Dermis blood vessel endothelial cell (primary cell): Measurements from ENCODE around the gene CSTPP1. TPM values are rescaled to one million over a fixed set of nuclear protein-coding genes. Genes with fewer than 3 reads are reported as not detected.

Source experiments
- DNase-seq: peaks from one replicate; pipeline ENCODE4 v3.0.0; 2010
- total RNA-seq: library from RNA; depleted of rRNA; stranded (reverse); fragments of >200 nt; gene quantifications from 2 replicates; pipeline ENCODE4 v1.2.3, GENCODE V29; 2014

CSTPP1 gene
- total RNA-seq, 1 donor from 2014 or later = 8.5 TPM

GRCh38 chr11:47137476-47137875 is 200.9 kb downstream of the CSTPP1 start:
- DNase-seq = no peak

GRCh38 chr11:47139878-47140277 is 203.3 kb downstream of the CSTPP1 start:
- DNase-seq = no peak

DNA sequence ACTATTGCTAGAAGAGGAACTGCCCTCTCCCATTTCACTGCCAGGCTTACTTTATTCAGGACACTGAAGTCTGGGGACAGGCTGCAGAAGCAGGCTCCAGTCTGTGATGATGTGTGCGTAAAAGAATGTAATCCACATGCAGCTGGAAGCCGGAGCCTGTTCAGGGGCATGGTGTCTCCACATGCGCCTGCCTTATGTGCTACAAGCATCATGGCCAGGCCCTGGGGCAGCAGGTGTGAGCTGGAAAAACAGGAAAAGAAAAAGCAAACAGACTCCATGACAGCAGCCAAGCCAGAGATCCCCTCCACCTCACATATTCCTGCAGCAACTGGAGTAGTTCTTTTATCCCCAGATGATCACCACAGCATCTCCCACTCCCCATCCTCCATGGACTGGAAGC is 206.8 kb downstream of the CSTPP1 start:
- peak; percentile 34 for DNase-seq

- no peak for DNase-seq
Observed at GRCh38 chr11:47144541-47144940, 208.0 kb downstream of the CSTPP1 start.

DNA sequence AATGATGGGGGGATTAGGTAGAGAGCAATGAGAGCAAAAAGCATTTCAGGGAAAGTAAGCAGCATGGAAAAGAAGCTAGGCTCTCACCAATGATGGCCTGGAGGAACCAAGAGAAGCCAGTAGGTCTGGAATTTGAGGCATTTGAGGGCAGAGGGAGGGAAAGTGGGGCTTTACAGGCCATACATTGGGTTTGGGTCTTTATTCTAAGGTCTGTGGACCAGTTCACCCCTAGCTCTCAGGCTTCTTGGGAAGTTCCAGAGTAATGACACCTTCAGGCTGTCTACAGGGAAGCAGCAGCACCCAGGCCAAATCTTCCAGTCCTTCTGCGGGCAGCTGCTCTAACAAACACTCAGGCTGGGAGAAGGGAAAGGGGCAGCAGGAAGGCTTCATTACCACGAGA is 210.7 kb downstream of the CSTPP1 start:
- DNase-seq = no peak

DNA sequence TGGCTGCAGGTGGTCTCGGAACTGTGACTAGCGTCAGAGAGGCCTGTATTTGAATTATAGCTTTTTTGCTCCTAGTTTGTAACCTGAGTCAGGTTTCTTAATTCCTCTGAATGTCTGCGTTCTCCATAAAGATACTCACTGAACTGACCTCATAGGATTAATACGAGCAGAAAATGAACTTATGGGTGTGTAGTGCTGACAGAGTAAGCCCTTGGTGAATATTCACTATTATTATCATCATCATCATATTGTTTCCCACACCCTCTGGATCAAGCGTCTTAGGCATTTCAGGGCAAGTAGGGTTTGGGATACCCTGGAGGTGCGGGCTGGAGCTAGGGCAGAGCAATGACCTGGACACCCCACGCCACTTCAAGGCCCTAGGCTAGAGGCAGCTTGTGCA is 211.1 kb downstream of the CSTPP1 start:
- no peak for DNase-seq

- no peak for DNase-seq
Observed at GRCh38 chr11:47148270-47148669, 211.7 kb downstream of the CSTPP1 start.

- no peak for DNase-seq
Observed at GRCh38 chr11:47148903-47149531, 212.5 kb downstream of the CSTPP1 start.

GRCh38 chr11:47149782-47150181 is 213.2 kb downstream of the CSTPP1 start:
- DNase-seq = no peak

- DNase-seq = no peak
Observed at GRCh38 chr11:47152126-47152952, 215.8 kb downstream of the CSTPP1 start.

DNA sequence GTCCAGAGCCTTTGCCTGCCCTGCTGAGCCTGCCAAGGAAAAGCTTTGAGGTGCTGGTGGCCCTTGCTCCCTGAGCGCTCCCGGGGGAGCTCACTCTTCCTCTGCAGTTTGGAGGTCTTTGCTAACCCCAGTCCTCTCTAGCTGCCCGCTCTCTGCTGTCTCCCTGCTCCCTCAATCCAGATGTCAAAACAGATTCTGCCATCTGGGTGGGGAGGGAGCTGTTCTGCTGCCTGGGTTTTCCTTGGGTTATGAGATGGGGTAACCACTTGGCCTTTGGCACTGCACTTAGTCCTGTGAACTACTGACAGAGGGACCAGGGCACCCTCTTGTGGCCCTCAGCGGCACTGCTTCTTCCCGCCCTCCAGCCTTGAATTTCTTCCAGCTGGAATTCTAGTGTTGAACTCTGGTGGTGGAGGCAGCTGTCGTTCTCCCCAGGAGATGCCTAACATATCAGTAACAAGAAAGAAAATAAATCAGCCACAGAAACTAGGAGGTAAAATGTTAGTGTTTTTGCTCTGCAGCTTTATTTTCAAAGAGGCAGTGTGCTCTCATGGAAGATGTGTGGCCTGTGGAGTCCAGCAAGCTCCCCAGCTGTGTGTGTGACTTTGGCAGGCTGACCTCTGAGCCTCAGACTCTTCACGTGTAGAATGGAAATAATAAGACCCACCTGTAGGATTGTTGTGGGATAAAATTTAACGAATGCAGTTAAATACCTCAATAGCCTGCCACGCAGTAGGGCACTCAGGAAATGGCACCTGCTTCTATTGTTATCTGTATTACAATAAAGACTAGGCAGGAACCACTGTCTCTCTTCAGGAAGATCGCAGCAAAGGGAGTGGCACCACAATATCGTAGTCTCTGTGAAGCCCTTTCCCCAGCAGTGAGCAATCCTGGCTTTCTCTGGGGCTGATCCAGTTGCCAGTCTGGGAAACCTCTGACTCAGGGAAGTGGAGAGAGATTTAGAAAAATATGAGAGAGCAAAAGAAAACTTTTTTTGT is 216.7 kb downstream of the CSTPP1 start:
- DNase-seq = peak; percentile 84

- no peak for DNase-seq
Observed at GRCh38 chr11:47154616-47155570, 218.3 kb downstream of the CSTPP1 start.

DNA sequence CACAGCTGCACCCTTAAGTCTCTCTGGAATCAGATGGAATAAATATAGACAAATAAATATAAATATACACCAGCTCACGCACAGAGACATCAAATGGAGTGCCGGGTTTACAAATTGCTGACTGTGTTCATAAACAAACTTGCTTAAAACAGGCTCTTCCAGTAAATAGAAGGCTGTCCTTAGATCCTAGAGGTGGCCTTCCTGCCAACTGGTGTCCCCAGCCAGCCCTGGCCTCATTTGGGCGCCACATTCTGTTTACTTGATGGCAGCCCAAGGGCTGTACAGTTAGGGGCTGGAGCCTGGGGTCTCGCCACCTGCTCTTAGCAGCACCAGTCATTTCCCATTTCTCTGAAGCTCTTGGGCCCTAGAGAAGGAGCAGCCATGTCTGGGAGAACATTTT is 219.3 kb downstream of the CSTPP1 start:
- DNase-seq = no peak

GRCh38 chr11:47156333-47156732 is 219.8 kb downstream of the CSTPP1 start:
- DNase-seq = no peak

- no peak for DNase-seq
Observed at GRCh38 chr11:47156951-47157350, 220.4 kb downstream of the CSTPP1 start.

DNA sequence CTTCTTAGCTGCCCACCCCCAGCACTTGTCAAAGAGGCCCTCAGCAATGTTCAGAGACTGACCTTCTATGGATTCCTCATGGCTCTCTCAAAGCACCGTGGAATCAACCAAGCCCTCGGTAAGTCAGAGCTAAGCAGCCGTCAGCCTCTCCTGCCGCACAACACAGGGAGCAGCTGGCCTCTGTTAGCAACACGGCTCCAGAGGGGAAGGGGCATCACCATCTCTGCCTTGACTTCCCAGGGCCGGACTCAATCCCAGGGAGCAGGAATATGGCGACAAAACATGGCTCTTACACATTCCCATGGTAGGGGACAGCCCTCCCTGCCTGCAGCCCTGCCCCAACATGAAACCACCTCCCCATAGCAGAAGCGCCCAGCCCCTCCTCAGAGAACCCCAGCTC is 221.2 kb downstream of the CSTPP1 start:
- DNase-seq = no peak

DNA sequence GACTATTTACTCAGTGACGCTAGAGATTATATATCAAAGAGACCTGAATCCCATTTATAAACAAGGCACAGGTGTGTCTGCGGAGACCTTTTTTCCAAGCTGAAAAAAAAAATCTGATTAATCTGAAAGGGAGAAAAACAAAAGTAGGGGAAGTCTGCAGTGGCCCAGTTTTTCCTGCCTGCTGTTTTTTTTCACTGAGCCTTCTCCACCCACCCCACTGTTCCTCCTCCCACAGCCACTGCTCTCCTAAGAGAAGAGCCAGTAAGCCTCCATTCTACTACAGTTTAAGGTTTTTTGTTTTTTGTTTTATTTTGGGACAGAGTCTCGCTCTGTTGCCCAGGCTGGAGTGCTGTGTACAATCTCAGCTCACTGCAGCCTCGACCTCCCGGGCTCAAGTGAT is 221.7 kb downstream of the CSTPP1 start:
- DNase-seq = no peak

GRCh38 chr11:47160753-47161133 is 224.2 kb downstream of the CSTPP1 start:
- no peak for DNase-seq

GRCh38 chr11:47161134-47161854 is 224.7 kb downstream of the CSTPP1 start:
- peak; percentile 82 for DNase-seq

DNA sequence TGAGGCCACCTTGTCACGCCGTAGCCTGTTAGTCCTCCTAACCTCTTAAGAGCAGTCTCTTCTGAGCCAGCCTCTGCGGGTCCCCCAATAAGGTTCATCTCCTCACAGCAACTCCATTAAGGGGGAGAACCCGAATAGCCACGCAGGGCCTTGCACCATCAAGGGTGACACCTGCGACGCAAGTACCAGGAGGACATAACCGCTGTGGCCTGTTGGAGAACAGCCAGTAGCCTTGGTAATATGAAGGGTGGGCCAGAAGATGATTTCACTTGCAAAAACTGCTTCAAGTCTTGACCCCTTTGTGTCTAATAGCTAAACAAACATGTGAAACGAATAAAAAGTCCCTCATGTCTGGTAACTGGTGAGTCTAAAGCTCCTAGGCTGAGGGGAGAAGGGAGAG is 225.3 kb downstream of the CSTPP1 start:
- no peak for DNase-seq

DNA sequence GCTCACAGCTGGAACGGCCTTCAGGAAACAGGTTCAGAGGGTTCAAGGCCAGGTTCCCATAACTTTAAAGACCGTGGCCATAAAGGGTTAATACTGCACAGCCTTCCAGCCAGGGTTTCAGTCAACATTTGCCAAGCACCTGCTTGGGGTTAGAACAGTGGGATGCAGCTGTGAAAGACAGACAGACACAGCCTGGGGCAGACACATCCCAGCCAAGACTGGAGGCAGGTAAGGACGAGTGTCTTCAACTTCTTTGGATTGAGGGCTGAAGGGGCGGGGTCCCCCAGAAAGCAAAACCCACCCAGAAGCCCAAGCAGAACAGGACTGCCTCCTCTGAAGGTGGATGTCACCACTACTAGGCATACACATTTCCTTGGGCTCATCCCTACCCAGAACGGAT is 225.9 kb downstream of the CSTPP1 start:
- no peak for DNase-seq
